SK-N-SH treated with all-trans-retinoic acid at 6 μM for 48 hours (cell line): ENCODE measurements around the gene EML6.

Experiments
- ISL1 ChIP-seq: fragments of 250-450 bp; sonication (Bioruptor Pico); IDR thresholded peaks from 2 replicates; pipeline ENCODE4 v2.1.2; 2022; ENCODE audit warnings: mild to moderate bottlenecking, moderate library complexity
- OSR1 ChIP-seq: fragments of 250-450 bp; sonication (Bioruptor Pico); IDR thresholded peaks from 2 replicates; pipeline ENCODE4 v1.8.0; 2022; ENCODE audit warnings: moderate library complexity, mild to moderate bottlenecking, inconsistent platforms
- ZC3H10 ChIP-seq: fragments of 250-450 bp; sonication (Bioruptor Pico); IDR thresholded peaks from 2 replicates; pipeline ENCODE4 v1.5.1; 2021; ENCODE audit warnings: mild to moderate bottlenecking, moderate library complexity

DNA sequence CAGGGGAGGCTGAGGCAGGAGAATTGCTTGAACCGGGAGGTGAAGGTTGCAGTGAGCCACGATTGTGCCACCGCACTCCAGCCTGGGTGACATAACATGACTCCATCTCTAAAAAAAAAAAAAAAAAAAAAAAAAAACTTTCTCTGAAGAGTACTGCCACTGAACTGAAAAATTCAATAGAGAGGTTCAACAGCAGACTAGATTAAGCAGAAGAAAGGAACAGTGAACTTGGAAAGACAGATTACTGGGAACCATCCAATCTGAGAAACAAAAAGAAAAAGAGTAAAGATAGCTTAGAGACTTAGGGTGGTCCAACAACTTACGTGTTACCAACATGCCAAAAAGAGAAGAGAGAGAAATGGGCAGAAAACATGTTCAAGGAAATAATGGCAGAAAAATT is 138.8 kb downstream of the EML6 start:
- no peak for TF ChIP-seq ZC3H10 (CRISPR knock-in tag)
- no peak for TF ChIP-seq OSR1
- TF ChIP-seq ISL1 (CRISPR knock-in tag), result no peak
